PFSK-1 (cell line): ENCODE results near the gene MEX3B.

ENCODE experiments used
- FOXP2 ChIP-seq: optimal IDR thresholded peaks from 2 replicates; pipeline ENCODE3; 2011; ENCODE audit warnings: borderline replicate concordance, control low read depth, inconsistent platforms; ENCODE audit not compliant: insufficient read depth; ENCODE audit errors: extremely low read length, extremely low read depth
- POLR2AphosphoS5 ChIP-seq: IDR thresholded peaks from 2 replicates; pipeline ENCODE4 v1.6.1; 2012; ENCODE audit warnings: low read depth, mild to moderate bottlenecking, control low read depth, low read length, moderate library complexity
- SIN3A ChIP-seq: IDR thresholded peaks from 2 replicates; pipeline ENCODE4 v1.6.1; 2012; ENCODE audit warnings: mild to moderate bottlenecking, low read length, moderate library complexity, borderline replicate concordance; ENCODE audit not compliant: insufficient read depth
- TAF1 ChIP-seq: IDR thresholded peaks from 2 replicates; pipeline ENCODE4 v1.6.1; 2012; ENCODE audit warnings: low read length, control low read depth, borderline replicate concordance; ENCODE audit not compliant: insufficient read depth
- TF ChIP-seq, protein P1 (sequence below), 2 experiments: IDR thresholded peaks; 2 replicates each; pipeline versions ENCODE4 v1.6.1 to v1.8.0; 2011 to 2012; ENCODE audit warnings: low read depth in 2 of 2, low read length in 2 of 2, control low read depth in 1 of 2, inconsistent platforms in 1 of 2, mild to moderate bottlenecking in 1 of 2, moderate library complexity in 1 of 2; ENCODE audit not compliant: insufficient read depth in 1 of 2

MEX3B gene

GRCh38 chr15:82014989-82015388, 30.8 kb downstream of the MEX3B start:
- TF ChIP-seq, protein P1, sequence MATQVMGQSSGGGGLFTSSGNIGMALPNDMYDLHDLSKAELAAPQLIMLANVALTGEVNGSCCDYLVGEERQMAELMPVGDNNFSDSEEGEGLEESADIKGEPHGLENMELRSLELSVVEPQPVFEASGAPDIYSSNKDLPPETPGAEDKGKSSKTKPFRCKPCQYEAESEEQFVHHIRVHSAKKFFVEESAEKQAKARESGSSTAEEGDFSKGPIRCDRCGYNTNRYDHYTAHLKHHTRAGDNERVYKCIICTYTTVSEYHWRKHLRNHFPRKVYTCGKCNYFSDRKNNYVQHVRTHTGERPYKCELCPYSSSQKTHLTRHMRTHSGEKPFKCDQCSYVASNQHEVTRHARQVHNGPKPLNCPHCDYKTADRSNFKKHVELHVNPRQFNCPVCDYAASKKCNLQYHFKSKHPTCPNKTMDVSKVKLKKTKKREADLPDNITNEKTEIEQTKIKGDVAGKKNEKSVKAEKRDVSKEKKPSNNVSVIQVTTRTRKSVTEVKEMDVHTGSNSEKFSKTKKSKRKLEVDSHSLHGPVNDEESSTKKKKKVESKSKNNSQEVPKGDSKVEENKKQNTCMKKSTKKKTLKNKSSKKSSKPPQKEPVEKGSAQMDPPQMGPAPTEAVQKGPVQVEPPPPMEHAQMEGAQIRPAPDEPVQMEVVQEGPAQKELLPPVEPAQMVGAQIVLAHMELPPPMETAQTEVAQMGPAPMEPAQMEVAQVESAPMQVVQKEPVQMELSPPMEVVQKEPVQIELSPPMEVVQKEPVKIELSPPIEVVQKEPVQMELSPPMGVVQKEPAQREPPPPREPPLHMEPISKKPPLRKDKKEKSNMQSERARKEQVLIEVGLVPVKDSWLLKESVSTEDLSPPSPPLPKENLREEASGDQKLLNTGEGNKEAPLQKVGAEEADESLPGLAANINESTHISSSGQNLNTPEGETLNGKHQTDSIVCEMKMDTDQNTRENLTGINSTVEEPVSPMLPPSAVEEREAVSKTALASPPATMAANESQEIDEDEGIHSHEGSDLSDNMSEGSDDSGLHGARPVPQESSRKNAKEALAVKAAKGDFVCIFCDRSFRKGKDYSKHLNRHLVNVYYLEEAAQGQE (IDR thresholded peaks at IDR 0.05; ENCODE audit: insufficient read depth in 1 of 2, low read depth in 2 of 2, low read length in 2 of 2), result no peak
- TF ChIP-seq SIN3A (no peak), FOXP2 (no peak), POLR2AphosphoS5 (no peak), TAF1 (no peak)

GRCh38 chr15:82012908-82013307, 32.9 kb downstream of the MEX3B start:
- TF ChIP-seq SIN3A, result no peak
- no peak for TF ChIP-seq FOXP2
- TF ChIP-seq, protein P1 (IDR thresholded peaks at IDR 0.05; ENCODE audit: insufficient read depth in 1 of 2, low read depth in 2 of 2, low read length in 2 of 2), result no peak

DNA sequence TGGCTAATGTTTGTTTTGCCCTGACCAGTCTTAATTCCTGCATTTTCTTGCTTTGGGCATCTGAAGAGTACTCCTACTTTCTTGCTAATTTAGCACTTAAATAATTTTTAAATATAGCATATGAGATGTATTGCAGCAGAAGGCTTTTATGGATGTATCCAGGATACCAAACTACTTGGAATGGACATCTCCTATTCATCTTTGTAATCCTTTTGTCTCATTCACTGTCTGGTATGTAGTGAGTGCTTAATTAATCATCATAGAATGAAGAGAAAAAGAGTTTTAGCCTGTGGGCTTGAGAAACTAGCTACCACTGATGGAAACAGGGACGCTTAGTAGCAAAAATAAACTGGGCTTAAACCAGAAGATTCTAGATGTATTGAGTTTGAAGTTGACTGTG, 40.6 kb downstream of the MEX3B start:
- no peak for TF ChIP-seq FOXP2
- no peak for TF ChIP-seq TAF1
- TF ChIP-seq, protein P1 (IDR thresholded peaks at IDR 0.05; ENCODE audit: insufficient read depth in 1 of 2, low read depth in 2 of 2, low read length in 2 of 2), result no peak

DNA sequence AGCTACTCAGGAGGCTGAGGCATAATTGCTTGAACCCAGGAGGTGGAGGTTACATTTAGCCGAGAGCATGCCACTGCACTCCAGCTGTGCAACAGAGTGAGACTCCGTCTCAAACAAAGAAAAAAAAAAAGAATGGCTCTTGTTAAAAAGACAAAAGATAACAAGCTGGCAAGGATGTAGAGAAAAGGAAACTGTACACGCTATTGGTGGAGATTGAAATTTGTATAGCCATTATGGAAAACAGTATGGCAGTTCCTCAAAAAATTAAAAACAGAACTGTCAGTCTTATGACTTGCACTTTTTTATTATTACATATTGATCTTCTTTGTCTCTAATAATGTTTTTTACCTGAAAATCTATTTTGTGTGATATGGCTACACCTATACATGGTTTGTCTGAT, 41.9 kb downstream of the MEX3B start:
- TF ChIP-seq POLR2AphosphoS5 (no peak), TAF1 (no peak), SIN3A (no peak), FOXP2 (no peak)
- TF ChIP-seq, protein P1 (IDR thresholded peaks at IDR 0.05; ENCODE audit: insufficient read depth in 1 of 2, low read depth in 2 of 2, low read length in 2 of 2), result no peak

DNA sequence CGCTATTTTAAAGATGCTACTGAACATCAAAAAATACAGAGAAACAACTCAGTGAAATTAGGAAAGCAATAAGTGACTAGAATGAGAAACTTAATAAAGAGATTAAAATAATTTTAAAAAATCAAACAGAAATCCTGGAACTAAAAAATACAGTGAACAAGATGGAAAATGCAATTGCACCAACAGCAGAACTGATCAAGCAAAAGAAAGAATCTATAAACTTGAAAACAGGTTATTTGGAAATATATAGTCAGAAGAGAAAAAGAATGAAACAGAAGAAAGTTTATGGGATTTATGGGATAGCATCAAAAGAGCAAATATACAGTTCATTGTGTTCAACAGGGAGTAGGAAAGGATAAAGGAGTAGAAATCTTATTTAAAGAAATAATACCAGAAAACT, 53.3 kb downstream of the MEX3B start:
- TF ChIP-seq, protein P1 (IDR thresholded peaks at IDR 0.05; ENCODE audit: insufficient read depth in 1 of 2, low read depth in 2 of 2, low read length in 2 of 2), result no peak
- no peak for TF ChIP-seq TAF1
- TF ChIP-seq POLR2AphosphoS5, result no peak
- TF ChIP-seq FOXP2, result no peak
- no peak for TF ChIP-seq SIN3A
